ENCODE data around the gene HNRNPR. TPM values are rescaled to one million over a fixed set of nuclear protein-coding genes. Genes with fewer than 3 reads are reported as not detected.

Gene HNRNPR
- polyA plus RNA-seq, 1 experiment = 79.3 TPM

GRCh38 chr1:23291706-23292105, 52.4 kb downstream of the HNRNPR start:
- ChIA-PET POLR2A (no interaction called here), CTCF (no interaction called here)
- Histone ChIP-seq H3K4me3 (ENCODE audit: low read depth, low read length) (no peak overlapping the region), H3K36me3 (ENCODE audit: control insufficient read depth, insufficient read depth, low read length) (0 out of 2 replicates have a peak, but pooled peaks cover 2% of the 10 kb centered on the region), H3K27me3 (ENCODE audit: control insufficient read depth, insufficient read depth, low read length) (no peaks in the 10 kb centered on the region)
- no peak for TF ChIP-seq CTCF (IDR thresholded peaks at IDR 0.05; ENCODE audit: insufficient read depth, low read depth, low read length)
- DNase-seq (ENCODE audit: low read depth) = no peak

- no peak for TF ChIP-seq CTCF (IDR thresholded peaks at IDR 0.05; ENCODE audit: insufficient read depth, low read depth, low read length)
- H3K4me3 ChIP-seq (ENCODE audit: low read depth, low read length) = no peak overlapping the region
- ChIA-PET CTCF (interaction anchor here (0.6 kb wide), 1 partner anchor 270 kb away, joined by 3 read pairs; no protein-coding TSS in a partner anchor), POLR2A (no interaction called here)
- H3K27me3 ChIP-seq (ENCODE audit: control insufficient read depth, insufficient read depth, low read length) = no peaks in the 10 kb centered on the region
- no peak for DNase-seq (ENCODE audit: low read depth)
- 0 out of 2 replicates have a peak, but pooled peaks cover 2% of the 10 kb centered on the region for H3K36me3 ChIP-seq (ENCODE audit: control insufficient read depth, insufficient read depth, low read length)
Observed at GRCh38 chr1:23290836-23291565, 53.1 kb downstream of the HNRNPR start.

- ChIA-PET CTCF (no interaction called here), POLR2A (no interaction called here)
- Histone ChIP-seq H3K27me3 (ENCODE audit: control insufficient read depth, insufficient read depth, low read length) (no peaks in the 10 kb centered on the region), H3K36me3 (ENCODE audit: control insufficient read depth, insufficient read depth, low read length) (no peaks in the 10 kb centered on the region), H3K4me3 (ENCODE audit: low read depth, low read length) (no peak overlapping the region)
- DNase-seq (ENCODE audit: low read depth) = no peak
- no peak for TF ChIP-seq CTCF (IDR thresholded peaks at IDR 0.05; ENCODE audit: insufficient read depth, low read depth, low read length)
Observed at GRCh38 chr1:23288671-23289070, 55.4 kb downstream of the HNRNPR start.

DNA sequence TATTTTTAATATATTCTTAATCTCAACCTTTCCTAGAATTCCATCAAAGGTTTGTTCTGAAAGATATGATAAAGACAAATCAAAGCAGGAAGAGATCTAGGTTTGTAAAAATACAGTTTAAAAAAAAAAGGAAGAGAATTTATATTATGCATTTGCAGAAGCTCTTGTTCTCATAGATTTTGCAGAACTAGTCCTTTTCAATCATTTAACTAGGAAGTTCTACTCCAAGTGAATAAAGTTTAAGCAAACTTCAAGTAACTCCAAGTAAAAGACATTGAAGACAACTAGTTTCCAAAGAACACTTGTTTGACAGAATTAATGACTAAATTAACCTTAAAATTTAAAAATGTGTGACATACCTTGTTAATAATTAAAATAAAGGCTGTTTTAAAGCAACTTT, 55.9 kb downstream of the HNRNPR start:
- H3K4me3 ChIP-seq (ENCODE audit: low read depth, low read length) = no peak overlapping the region
- ChIA-PET CTCF (no interaction called here), POLR2A (no interaction called here)
- no peak for DNase-seq (ENCODE audit: low read depth)
- H3K27me3 ChIP-seq (ENCODE audit: control insufficient read depth, insufficient read depth, low read length) = no peaks in the 10 kb centered on the region
- H3K36me3 ChIP-seq (ENCODE audit: control insufficient read depth, insufficient read depth, low read length) = no peaks in the 10 kb centered on the region
- no peak for TF ChIP-seq CTCF (IDR thresholded peaks at IDR 0.05; ENCODE audit: insufficient read depth, low read depth, low read length)

DNA sequence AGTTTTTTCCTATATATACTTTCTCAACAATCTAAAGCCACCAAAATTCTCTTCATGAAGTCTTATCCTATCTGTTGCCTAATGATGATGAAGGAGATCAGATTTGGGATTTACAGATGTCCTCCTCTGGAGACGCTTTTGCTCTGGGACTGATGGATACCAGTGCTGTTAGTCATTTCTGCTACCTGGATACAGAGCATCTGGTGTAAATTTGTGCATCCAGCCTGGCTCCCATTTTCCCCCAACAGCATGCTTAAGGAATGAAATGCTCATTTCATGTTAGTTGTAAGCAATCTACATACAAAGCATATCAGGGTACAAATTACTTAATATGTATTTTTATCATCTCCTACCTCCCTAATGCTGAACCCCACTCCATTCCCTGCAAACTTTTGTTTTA, 57.7 kb downstream of the HNRNPR start:
- Histone ChIP-seq H3K36me3 (ENCODE audit: control insufficient read depth, insufficient read depth, low read length) (no peaks in the 10 kb centered on the region; the same call in 1 of the 2 replicates), H3K27me3 (ENCODE audit: control insufficient read depth, insufficient read depth, low read length) (no peaks in the 10 kb centered on the region)
- DNase-seq (ENCODE audit: low read depth) = no peak

More for the DNA sequence above, 57.7 kb downstream of the HNRNPR start:
- no peak overlapping the region for H3K4me3 ChIP-seq (ENCODE audit: low read depth, low read length)
- POLR2A ChIA-PET = interaction anchor here (0.5 kb wide), 1 partner anchor 12 kb away, joined by 8 read pairs; no protein-coding TSS in a partner anchor
- TF ChIP-seq CTCF (IDR thresholded peaks at IDR 0.05; ENCODE audit: insufficient read depth, low read depth, low read length) = no peak
- CTCF ChIA-PET = no interaction called here

Measured in BJ (cell line).